Measurements from ENCODE around the gene PNMA6E.

The PNMA6E gene

DNA sequence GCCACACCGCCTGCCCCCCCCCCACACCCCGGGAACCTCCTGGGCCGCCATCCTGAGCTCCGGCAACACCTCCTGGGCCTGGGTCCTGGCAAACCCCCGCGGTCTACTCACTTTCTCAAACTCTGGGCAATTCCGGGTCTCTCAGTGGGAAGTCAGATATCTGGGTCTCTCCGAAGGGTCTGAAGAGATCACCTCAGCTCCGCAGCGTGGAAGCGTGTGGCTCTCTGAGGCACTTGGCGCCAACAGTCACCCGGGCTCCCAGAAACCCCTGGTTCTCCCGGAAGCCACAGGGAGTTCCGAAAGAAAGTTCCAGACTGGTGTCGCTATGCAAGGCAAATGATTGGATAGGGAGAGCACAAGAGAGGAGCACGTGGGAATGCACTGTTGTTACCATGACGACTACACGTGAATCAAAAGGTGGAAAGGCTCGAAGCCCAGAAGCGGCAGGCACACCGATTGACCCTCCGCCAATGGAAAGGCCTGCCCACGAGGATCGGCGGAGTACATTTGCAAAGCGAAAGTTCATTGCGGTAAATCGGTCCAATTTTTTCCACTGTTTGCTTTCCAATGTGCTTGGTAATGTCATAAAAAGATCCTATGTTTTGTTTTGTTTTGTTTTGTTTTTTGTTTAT is at the start of gene PNMA6E:
PNMA6E (minus strand) TSS at position 218 of the 632 bp plus-strand sequence. CDS start 2,501 bp downstream, outside the sequence.
- Histone ChIP-seq H3K9me3 (ENCODE audit: low read depth, low read length) (no peaks in the 10 kb centered on the region), H3K9ac (ENCODE audit: insufficient read length) (no peak within 1 kb of the TSS), H3K4me3 (no peak within 1 kb of the TSS), H3K36me3 (ENCODE audit: insufficient read depth, low read length) (no peaks in the 10 kb centered on the region), H3K27ac (no peak within 1 kb of the TSS)
- no peak for TF ChIP-seq EZH2 (IDR thresholded peaks at IDR 0.05)
- TF ChIP-seq POLR2AphosphoS5 (IDR thresholded peaks at IDR 0.05; ENCODE audit: borderline replicate concordance, low read depth, low read length): no peak
- TF ChIP-seq FOXP2 (optimal IDR thresholded peaks at IDR 0.05; ENCODE audit: control extremely low read depth, extremely low read length, insufficient read depth): no peak
- DNase-seq (ENCODE audit: low read depth, low spot score): no peak

DNA sequence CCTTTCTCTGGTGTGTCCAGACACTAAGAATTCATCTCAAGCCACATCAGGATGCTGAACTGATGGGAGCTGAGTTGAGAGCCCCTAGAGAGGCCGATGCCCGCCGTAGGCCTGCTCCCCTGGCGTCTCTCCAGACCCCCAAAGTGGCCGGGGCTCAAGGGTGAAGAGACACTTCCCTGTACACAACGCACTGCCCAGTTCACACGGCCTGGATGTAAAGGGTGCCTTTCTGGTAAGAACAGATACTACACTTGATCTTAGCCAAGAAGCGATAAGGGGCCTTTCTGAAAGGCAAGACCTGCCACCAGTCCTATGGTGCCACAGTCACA is 49.8 kb upstream of the PNMA6E start:
- Histone ChIP-seq H3K4me3 (no peak overlapping the region), H3K9me3 (ENCODE audit: low read depth, low read length) (no peaks in the 10 kb centered on the region), H3K36me3 (ENCODE audit: insufficient read depth, low read length) (peaks cover 2% of the 10 kb centered on the region; the same call in 1 of the 2 replicates), H3K9ac (ENCODE audit: insufficient read length) (no peak overlapping the region), H3K27ac (no peak overlapping the region)
- TF ChIP-seq FOXP2 (optimal IDR thresholded peaks at IDR 0.05; ENCODE audit: control extremely low read depth, extremely low read length, insufficient read depth) (no peak), EZH2 (IDR thresholded peaks at IDR 0.05) (no peak), POLR2AphosphoS5 (IDR thresholded peaks at IDR 0.05; ENCODE audit: borderline replicate concordance, low read depth, low read length) (no peak)
- no peak for DNase-seq (ENCODE audit: low read depth, low spot score)

DNA sequence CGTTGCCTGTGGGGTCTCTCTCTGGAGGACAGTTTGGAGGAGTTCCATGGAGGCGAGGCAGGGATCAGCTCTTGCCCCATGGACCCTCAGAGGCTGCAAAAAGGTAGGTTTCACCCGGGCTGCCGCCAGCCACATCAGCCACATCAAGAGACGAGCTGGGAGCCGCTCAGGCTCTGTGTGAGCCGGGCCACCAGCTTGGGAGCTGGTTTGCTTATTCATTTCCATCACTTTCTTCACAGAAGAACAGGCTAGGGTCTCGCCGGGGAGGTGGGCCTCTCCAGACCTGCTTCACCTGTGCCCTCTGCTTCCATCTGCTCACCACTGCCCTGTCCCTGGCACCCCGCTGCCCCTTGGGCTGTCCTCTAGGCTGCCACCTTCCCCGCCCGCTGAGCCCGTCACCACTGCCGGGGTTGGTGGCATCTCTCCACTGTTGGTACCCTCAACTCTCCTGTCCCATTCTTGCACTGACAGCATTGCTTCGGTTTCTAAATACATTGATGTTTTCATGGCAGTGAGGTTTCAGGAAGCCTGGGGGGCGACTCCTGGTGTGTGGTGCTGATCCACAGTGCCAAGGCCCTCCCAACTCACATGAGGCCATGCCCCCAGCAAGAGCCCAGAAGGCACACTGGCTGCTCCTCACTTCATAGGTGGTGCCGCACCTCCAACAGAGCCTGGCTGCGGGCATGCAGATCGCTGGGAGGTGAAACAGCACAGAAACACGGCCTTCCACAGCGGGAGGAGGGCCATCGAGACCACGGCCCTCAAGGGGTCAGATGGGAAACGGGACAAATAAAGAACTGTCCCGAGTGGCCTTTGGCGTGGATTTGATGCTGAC is 49.2 kb upstream of the PNMA6E start:
- no peak overlapping the region for H3K4me3 ChIP-seq
- no peak overlapping the region for H3K27ac ChIP-seq
- H3K9me3 ChIP-seq (ENCODE audit: low read depth, low read length): no peaks in the 10 kb centered on the region
- no peaks in the 10 kb centered on the region for H3K36me3 ChIP-seq (ENCODE audit: insufficient read depth, low read length)
- no peak for DNase-seq (ENCODE audit: low read depth, low spot score)
- TF ChIP-seq EZH2 (IDR thresholded peaks at IDR 0.05): no peak
- no peak for TF ChIP-seq FOXP2 (optimal IDR thresholded peaks at IDR 0.05; ENCODE audit: control extremely low read depth, extremely low read length, insufficient read depth)
- TF ChIP-seq POLR2AphosphoS5 (IDR thresholded peaks at IDR 0.05; ENCODE audit: borderline replicate concordance, low read depth, low read length): no peak
- H3K9ac ChIP-seq (ENCODE audit: insufficient read length): no peak overlapping the region

DNA sequence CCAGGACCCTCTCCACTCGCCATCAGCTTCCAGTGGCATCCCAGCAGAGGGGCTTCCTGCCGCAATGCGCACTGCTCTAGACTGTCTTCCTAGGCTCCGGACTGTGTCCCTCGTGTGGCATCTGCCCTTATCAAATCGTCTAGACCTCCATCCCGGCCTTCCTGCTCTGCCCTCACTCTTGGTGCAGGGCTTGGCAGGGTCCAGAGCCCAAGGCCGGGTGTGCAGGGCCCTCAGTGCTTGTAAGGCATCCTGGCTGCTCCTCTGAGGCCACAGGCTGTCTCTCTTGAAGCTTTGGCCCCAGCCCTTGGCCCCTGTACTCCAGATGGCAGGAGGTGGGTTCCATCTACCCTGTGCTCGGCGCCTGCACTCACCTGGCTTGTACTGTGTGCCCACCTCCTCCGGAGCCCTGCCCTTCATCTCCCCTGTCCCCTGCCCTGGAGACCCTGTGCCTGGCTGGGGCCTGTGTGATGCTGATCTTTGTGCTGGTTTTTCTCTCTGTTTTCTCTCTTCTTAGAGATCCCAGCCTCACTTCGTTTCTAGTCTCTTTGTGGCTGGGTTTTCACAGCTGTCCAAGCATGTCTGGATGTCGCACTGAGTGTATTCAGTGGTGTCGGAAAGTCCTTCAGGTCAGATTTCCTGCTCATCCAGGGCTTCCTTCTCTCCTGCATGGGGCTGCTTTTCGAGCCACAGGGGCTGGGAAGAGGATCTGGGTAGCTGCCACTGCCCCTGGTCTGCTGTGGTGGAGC is 48.4 kb upstream of the PNMA6E start:
- Histone ChIP-seq H3K27ac (no peak overlapping the region), H3K4me3 (no peak overlapping the region), H3K9ac (ENCODE audit: insufficient read length) (no peak overlapping the region), H3K36me3 (ENCODE audit: insufficient read depth, low read length) (no peaks in the 10 kb centered on the region), H3K9me3 (ENCODE audit: low read depth, low read length) (no peaks in the 10 kb centered on the region)
- TF ChIP-seq FOXP2 (optimal IDR thresholded peaks at IDR 0.05; ENCODE audit: control extremely low read depth, extremely low read length, insufficient read depth) (no peak), EZH2 (IDR thresholded peaks at IDR 0.05) (no peak), POLR2AphosphoS5 (IDR thresholded peaks at IDR 0.05; ENCODE audit: borderline replicate concordance, low read depth, low read length) (no peak)
- DNase-seq (ENCODE audit: low read depth, low spot score): no peak

DNA sequence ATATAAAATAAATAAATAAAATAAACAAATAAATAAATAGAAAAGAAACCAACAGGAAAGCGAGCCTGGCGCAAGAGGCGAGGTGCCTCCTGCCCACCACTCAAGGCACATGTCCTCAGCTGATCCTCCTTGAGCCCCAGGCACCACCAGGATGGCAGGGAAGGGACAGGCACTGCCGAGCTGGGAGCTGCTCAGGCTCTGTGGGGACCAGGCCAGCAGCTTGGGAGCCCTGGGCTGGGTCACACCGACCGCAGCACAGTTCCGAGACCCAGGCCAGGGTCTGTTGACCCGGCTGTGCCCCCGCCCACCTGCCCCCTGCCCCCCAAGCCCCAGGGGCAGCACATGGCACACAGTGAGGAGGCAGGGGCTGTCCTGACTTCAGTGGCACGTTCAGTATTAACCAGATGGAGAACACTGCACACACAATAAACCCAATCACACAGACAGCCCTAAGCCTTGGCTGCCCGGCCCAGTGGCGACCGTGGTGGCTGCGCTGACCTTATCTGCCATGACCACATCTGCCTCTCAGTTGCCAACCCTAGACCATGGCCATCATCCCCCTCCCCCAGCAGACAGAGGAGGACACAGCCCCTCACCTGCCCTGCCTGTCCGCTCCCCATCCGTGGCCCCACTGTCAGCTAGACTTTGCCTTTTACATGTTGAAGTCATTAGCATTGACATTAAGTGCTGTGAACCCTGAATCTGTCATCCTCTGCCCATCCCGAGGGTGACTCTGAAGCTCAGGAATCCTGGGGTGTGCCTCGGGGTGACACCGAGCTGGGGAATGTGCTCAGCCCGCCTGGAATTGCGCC is 47.6 kb upstream of the PNMA6E start:
- Histone ChIP-seq H3K27ac (no peak overlapping the region), H3K36me3 (ENCODE audit: insufficient read depth, low read length) (no peaks in the 10 kb centered on the region), H3K9ac (ENCODE audit: insufficient read length) (no peak overlapping the region), H3K9me3 (ENCODE audit: low read depth, low read length) (no peaks in the 10 kb centered on the region), H3K4me3 (no peak overlapping the region)
- DNase-seq (ENCODE audit: low read depth, low spot score): no peak
- TF ChIP-seq FOXP2 (optimal IDR thresholded peaks at IDR 0.05; ENCODE audit: control extremely low read depth, extremely low read length, insufficient read depth) (no peak), EZH2 (IDR thresholded peaks at IDR 0.05) (no peak), POLR2AphosphoS5 (IDR thresholded peaks at IDR 0.05; ENCODE audit: borderline replicate concordance, low read depth, low read length) (no peak)

DNA sequence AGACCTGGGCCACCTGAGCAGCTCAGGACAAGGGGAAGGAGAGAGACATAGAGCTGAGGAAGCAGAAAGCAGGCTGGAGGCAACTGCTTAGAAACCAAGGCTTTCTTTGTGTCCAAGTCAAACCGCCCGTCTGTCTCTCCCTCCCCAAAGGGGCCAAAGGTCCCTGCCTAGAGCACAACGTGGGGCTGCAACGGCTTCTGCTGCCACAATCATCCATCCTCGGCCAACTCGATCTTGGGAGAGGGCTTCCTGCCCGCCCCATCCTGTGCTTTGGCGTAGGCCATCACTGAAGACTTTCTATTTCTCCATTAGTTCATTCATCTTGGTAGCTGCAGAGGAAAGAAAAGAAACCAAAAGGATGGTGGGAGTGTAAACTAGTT is 46.4 kb upstream of the PNMA6E start:
- Histone ChIP-seq H3K27ac (no peak overlapping the region), H3K9me3 (ENCODE audit: low read depth, low read length) (no peaks in the 10 kb centered on the region), H3K9ac (ENCODE audit: insufficient read length) (no peak overlapping the region), H3K36me3 (ENCODE audit: insufficient read depth, low read length) (no peaks in the 10 kb centered on the region), H3K4me3 (no peak overlapping the region)
- no peak for DNase-seq (ENCODE audit: low read depth, low spot score)
- no peak for TF ChIP-seq EZH2 (IDR thresholded peaks at IDR 0.05)
- TF ChIP-seq POLR2AphosphoS5 (IDR thresholded peaks at IDR 0.05; ENCODE audit: borderline replicate concordance, low read depth, low read length): no peak
- TF ChIP-seq FOXP2 (optimal IDR thresholded peaks at IDR 0.05; ENCODE audit: control extremely low read depth, extremely low read length, insufficient read depth): no peak

DNA sequence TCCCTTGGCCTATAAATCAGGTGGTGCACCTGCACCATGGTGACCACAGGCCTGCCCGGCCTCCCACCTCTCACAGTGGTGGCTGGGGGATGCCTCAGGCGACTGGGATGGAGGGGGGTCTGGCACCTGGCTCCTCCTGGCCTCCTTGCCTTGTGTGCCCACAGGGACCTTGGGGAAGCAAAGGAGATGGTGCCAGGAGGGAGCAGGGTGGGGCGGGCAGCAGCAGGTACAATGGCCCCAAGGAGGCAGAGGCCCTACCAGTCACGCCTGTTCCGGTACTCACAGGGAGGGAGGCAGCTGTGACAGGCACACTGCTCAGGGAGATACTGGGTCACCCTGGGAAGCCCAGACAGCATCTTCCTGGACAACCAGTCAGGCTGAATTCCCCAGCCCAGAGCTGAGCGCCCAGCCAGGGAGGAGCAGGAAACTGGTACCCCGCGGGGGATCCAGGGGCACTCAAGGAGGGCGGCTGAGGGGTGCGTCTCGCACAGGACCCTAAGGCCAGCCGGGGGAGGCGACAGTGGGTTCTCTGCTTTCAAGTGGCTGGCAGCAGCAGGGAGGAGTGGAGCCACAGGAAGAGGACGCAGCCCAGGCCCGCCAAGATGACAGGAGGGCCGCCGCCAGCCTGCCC is 45.9 kb upstream of the PNMA6E start:
- Histone ChIP-seq H3K9ac (ENCODE audit: insufficient read length) (no peak overlapping the region), H3K36me3 (ENCODE audit: insufficient read depth, low read length) (no peaks in the 10 kb centered on the region), H3K9me3 (ENCODE audit: low read depth, low read length) (no peaks in the 10 kb centered on the region), H3K27ac (no peak overlapping the region), H3K4me3 (no peak overlapping the region)
- TF ChIP-seq POLR2AphosphoS5 (IDR thresholded peaks at IDR 0.05; ENCODE audit: borderline replicate concordance, low read depth, low read length) (no peak), EZH2 (IDR thresholded peaks at IDR 0.05) (no peak), FOXP2 (optimal IDR thresholded peaks at IDR 0.05; ENCODE audit: control extremely low read depth, extremely low read length, insufficient read depth) (no peak)
- no peak for DNase-seq (ENCODE audit: low read depth, low spot score)

All from SK-N-MC (cell line).